VCaP (cell line): ENCODE results near the gene OLFML2A.

Source experiments
- H3K27ac ChIP-seq: fragments of 450-650 bp; 2 replicates; pipeline ENCODE4 v1.5.1; 2017
- TF ChIP-seq, protein P1 (sequence below): fragments of 450-650 bp; conservative IDR thresholded peaks from 2 replicates; pipeline ENCODE4 v1.5.1; 2017; ENCODE audit warnings: mild to moderate bottlenecking, moderate library complexity

OLFML2A gene

GRCh38 chr9:124741662-124742061 lies 35.3 kb upstream of the OLFML2A start:
- H3K27ac ChIP-seq = no peak overlapping the region
- TF ChIP-seq, protein P1, sequence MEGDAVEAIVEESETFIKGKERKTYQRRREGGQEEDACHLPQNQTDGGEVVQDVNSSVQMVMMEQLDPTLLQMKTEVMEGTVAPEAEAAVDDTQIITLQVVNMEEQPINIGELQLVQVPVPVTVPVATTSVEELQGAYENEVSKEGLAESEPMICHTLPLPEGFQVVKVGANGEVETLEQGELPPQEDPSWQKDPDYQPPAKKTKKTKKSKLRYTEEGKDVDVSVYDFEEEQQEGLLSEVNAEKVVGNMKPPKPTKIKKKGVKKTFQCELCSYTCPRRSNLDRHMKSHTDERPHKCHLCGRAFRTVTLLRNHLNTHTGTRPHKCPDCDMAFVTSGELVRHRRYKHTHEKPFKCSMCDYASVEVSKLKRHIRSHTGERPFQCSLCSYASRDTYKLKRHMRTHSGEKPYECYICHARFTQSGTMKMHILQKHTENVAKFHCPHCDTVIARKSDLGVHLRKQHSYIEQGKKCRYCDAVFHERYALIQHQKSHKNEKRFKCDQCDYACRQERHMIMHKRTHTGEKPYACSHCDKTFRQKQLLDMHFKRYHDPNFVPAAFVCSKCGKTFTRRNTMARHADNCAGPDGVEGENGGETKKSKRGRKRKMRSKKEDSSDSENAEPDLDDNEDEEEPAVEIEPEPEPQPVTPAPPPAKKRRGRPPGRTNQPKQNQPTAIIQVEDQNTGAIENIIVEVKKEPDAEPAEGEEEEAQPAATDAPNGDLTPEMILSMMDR = no peak

DNA sequence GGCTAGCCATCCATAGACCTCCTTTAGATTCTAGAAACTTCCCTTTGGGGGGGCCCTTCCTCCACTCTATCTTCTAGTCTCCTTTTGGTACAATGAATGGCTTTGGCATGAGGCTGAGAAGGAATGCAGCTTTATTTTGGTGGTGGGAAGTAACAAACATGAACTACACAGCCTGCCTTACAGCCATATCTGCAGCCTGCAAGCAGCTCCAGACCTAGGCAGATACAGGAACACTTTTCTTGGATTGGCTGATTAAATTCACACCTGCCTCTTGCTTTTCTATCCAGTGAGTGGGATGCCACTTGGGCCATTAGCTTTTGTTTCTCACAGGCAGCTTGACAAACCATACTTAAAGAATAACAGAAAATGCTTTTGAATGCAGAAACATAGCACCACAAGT lies 34.0 kb upstream of the OLFML2A start:
- TF ChIP-seq, protein P1 = no peak
- no peak overlapping the region for H3K27ac ChIP-seq

DNA sequence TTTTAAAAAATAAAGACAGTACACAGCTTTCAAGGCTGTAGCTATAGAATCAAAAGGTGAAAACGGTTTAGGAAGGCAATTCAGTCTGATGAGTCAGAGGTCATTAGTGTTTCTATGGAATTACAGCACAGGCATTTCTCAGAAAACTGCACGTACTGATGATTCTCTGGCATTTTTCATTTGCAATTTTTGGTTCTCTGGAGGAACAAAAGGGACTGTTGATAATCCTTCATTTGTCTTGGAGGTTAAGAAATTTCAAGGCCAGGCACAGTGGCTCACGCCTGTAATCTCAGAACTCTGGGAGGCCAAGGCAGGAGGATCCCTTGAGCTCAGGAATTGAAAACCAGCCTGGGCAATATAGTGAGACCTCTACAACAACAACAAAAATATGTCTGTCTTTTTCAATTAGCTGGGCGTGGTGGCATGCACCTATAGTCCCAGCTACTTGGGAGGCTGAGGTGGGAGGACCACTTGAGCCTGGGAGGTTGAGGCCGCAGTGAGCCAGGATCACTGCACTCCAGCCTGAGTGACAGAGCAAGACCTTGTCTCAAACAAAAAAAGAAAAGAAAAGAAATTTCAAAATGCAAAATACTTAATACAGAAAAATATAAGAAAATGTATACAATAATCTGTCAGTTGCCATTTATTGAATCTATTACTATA lies 33.1 kb upstream of the OLFML2A start:
- H3K27ac ChIP-seq = no peak overlapping the region
- TF ChIP-seq, protein P1 = no peak

DNA sequence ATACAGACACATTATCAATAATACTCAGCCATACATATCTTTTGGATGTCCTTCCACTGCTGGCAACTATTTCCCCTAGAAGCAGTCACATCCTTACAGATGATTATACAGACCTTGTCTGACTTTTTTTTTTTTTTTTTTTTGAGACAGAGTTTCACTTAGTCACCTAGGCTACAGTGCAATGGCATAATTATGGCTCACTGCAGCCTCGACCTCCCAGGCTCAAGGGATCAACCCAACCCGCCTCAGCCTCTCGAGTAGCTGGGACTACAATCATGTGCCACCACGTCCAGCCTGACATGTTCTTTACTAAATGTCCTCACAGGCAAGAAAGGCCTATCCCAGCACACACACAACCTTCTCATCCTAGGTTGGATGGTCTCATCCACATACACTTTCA lies 29.9 kb upstream of the OLFML2A start:
- TF ChIP-seq, protein P1 = no peak

GRCh38 chr9:124749284-124749683 lies 27.6 kb upstream of the OLFML2A start:
- no peak overlapping the region for H3K27ac ChIP-seq
- TF ChIP-seq, protein P1 = no peak

More for the DNA sequence above, 29.9 kb upstream of the OLFML2A start:
- H3K27ac ChIP-seq = no peak overlapping the region

DNA sequence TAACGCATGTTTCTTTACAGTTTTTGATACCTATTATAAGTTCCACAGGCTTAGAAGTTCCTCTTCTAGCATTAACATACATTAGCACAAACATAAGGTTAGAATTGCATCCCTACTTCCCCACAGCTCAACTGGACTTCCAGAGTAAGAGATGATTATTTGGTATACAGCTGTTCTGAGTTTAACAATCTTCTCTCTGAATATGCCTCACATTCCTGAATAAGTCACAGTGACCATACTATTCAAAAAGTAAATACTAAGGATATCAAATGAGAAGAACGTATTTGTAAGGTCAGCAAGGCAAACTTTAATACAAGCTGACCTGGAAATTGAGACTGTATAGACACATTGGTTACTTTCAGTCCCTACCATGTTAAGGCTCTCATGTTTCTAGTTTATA lies 27.2 kb upstream of the OLFML2A start:
- no peak overlapping the region for H3K27ac ChIP-seq
- TF ChIP-seq, protein P1 = no peak

DNA sequence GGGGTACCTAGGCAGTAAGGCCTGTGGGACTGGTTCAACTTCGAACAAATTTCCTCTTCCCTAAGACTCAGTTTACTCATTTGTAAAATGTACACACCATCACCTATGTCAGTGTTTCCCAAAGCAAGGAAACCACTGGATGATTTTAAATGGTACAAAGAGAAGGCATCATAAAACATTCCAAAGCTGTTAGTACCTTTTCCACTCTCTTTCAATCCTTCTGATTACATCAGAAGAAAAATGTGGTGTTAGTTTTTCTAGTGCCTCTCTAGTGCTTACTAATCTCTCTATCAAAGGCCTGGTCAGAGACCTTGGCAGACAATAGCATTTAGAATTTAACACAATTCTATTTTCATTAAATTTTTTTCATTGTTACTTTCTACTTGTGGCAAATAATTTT lies 24.0 kb upstream of the OLFML2A start:
- no peak overlapping the region for H3K27ac ChIP-seq
- TF ChIP-seq, protein P1 = no peak
